Activated gamma-delta T cell treated with anti-CD3 and anti-CD28 coated beads, Interleukin-2, amount 50 U/mL, for 16 hours (primary cell): ENCODE results near the gene ATG101.
A peak's percentile ranks its signal among the peaks of the same experiment; 100 is the strongest.
"Not testable (repeated sequence)": the region's sequence is repeated elsewhere in the genome, so short reads cannot be mapped to it uniquely, and the experiment has no call there.

Experiments
- DNase-seq: peaks from one replicate; pipeline ENCODE4 v3.0.0-alpha.2; 2020; ENCODE audit warnings: low read depth

The ATG101 gene

DNA sequence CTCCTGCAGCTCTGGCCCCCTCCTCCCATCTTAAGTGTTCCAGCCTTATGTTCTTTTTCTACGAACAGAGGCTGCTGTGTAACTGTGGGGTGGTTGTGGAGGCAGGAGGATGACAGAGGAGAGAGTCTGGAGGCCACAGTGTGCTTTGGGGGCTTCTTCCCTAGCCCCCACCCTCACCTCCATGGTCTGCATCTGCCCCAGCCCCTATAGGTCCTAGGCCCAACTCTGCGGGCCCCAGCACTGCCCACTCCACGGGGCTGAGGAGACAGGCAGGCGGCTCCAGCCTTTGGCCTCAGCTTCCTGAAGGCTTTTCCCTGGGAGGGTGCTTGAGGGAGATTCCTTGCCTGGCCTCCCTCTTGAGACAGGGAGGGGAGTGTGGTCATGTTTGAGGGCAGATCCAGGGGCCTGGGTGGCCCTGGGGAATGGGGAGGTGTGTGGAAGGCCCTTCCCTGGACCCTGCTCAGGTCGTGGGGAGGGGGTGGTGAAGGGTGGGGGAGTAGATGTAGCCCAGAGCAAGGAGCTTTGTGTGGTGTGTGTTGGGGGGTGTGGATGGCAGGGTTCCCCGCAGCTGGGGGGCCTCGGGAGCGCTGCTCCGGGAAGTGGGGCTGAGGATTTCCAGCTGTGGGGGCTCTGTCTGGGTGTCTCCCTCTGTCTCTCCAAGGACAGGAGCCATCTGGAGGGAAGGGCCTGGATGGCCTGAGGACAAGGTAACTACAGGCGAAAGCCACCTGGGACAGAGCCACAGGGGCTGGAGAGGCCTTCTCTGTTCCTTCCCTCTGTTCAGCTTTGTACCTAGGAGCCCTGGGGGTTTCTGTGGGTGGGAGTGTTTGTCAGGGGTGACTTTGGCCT lies 10.8 kb downstream of the ATG101 start:
- DNase-seq, result no peak

DNA sequence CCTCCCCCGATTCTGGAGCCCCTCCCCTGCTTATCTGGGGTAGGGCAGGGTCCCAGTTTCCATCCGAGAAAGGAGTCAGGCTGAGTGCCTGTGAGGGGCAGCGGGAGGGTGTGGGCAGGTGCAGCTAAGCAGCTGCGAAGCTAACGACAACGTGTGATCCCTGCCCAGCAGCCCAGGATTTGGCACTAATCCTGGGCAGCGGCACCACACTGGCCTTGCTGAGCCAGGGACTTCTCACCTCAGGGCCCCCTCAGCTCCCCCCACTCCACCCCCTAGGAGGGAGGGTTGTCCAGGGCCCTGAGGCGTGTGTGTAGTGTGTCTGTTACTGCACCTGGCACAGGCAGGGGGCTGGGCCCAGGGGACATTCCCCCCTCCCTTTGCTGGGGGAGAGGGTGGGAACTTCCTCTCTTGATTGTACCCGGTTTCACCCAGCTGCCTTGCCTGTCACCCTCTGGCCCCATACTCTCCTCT lies 11.5 kb downstream of the ATG101 start:
- DNase-seq, result no peak

DNA sequence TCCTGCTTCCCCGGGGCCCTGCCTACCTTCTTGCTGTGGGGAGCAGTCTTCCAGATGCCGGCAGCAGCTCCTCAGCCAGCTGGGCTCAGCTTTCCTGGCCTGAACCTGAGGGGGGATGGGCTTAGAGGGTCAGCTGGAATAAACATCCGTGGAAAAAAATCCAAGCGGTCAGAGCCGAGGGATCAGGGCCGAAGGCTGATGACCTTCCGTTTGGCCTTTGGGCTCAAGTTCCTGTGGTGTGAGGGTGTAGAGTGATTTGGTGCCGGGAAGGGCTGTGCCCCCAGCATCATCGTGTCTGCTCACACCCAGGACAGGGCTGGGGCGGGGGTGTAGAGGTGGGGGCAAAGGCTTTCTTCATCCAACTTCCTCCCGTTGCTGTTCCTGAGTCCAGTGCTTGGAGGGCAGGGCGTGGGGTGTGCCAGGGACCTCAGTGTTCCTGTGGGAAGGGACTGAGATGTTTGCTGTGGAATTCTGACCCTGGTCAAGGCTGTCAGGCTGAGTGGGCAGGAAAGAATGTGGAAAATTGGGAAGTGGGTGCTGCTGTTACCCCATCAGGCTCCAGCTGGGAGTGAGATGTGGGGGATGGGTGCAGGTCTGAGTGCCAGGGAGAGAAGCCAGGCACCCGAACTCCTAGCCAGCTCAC lies 12.4 kb downstream of the ATG101 start:
- no peak for DNase-seq

DNA sequence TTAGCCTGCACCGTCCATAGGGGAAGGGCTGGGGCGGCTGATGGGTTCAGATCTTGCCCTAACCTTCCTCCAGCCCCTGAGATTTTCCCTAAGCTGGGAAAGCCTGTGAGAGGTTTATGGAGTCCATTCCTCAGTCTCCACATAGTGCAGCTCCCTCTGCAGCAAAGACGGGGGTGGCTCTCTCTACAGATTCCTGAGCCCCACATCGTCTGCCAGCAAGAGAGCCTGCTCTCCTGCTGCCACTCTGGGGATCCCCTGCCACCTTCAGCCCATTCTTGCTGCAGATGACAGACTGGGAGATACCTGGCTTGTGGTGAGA lies 12.8 kb downstream of the ATG101 start:
- DNase-seq, result no peak

DNA sequence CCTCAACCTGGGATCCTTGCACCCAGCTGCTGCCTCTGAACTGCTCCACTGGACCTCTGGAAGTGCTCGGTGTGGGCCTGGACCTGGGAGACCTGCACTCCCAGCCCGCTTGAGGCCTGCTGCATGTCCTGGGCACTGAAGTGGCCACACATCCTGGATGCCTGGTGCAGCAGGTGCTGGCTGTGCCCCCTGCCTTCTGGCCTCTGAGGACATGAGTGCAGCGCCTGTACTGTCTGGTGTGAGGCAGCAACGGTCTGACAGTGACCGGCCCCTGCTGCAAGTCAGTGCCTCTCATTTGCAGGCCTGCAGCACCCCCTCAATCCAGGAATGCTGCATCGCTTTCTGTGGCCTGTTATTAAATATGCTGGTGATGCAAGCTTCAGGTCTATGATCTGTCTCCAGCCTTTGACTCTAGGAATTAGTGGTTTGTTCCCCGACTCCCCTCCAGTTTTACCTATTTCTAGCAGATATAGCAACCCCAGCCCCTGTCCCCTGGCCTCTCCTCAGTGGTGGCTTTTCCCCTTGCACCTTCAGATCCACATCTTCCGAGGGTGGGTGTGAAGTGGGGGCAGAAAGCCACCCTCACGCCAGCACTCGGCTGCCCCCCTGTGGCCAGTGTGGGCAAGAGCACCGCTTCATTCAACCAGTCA lies 13.3 kb downstream of the ATG101 start:
- peak; percentile 54 for DNase-seq

DNA sequence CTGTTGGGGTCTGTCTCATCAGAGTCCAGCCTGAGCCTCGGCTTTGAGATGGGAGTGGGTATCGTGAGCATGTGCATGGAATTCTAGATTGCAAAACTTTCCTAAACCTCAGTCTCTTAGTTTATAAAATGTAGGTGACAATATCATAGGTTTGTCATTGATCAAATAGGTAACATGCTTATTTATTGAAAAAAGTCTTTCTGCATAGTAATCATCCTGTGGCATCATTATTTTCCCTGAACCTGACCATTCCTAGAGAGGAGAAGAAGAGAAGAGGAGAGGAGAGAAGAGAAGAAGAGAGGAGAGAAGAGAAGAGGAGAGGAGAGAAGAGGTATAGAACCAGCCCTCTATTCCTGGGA lies 13.8 kb downstream of the ATG101 start:
- no peak for DNase-seq

DNA sequence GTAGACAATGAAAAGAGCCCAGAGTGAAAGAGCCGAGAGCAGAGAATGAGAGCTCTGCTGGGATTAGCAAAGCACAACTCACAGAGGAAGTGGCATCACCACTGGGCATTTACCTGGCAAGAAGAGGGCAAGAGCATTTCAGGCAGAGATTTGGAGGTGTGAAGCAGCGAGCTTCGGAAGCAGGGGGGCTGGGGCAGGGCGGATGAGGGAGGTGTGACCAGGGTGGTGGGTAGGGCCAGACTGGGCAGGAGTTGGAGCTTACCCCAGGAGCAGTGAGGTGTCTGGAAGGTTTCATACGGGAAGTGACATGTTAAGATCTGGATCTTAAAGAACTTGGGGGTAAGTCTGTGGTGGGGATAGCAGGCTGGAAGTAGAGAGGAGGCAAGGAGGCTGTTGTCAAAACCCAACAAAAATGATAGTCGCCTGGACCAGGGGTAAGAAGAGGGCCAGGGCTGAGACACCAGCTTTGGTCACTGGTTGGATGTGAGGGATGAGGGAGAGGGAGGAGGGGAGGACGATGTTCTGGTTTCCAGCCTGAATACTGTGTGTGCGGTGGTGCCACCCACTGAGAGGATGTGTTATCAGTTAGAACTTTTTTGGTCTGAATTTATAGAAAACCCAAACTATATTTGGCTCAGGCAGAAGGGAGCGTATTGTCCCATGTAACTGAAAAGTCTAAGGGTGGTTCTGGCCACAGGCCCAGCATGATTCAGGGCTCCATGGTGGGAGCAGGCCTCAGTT lies 14.9 kb downstream of the ATG101 start:
- no peak for DNase-seq

DNA sequence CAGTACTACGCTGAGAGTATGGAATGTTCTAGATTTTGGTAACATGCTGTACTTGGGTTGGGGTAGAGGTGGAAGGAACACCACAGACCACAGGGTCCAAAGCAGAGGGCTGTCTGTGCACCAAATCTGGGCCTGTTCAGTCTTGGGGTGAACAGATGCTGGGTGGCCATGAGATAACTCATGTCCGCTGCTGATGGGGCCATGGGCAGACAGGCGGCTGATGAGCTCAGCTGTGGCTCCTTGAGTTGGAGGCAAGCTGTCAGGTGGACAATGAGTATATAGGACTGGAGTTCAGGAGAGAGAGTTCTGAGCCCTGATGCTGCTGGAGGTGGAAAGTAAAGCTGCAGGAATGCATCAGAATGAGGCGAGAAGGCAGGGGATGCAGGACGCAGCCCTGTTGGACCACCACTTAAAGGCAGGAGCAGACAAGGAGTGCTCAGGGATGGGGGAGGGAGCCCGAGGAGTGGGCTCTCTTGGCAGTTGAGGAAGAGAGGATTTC lies 16.0 kb downstream of the ATG101 start:
- no peak for DNase-seq

DNA sequence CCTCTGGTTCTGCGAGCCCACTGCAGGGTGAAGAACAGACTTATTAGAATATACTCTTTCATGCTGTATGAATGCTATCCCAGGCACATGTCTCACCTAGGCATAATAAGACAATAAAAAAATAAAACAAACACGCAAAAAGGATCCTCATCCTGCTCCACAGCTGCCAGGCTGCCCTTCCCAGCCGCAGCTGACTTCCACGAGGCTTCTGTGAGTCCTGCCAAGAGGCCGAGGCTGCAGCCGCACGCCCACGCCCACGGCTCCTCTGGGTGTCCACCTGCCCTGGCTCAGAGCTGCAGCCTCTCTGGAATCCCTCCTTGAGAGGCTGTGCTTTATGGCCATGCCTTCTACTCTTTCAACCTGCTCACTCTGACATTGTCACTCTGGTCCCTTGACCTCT lies 16.6 kb downstream of the ATG101 start:
- DNase-seq, result no peak

DNA sequence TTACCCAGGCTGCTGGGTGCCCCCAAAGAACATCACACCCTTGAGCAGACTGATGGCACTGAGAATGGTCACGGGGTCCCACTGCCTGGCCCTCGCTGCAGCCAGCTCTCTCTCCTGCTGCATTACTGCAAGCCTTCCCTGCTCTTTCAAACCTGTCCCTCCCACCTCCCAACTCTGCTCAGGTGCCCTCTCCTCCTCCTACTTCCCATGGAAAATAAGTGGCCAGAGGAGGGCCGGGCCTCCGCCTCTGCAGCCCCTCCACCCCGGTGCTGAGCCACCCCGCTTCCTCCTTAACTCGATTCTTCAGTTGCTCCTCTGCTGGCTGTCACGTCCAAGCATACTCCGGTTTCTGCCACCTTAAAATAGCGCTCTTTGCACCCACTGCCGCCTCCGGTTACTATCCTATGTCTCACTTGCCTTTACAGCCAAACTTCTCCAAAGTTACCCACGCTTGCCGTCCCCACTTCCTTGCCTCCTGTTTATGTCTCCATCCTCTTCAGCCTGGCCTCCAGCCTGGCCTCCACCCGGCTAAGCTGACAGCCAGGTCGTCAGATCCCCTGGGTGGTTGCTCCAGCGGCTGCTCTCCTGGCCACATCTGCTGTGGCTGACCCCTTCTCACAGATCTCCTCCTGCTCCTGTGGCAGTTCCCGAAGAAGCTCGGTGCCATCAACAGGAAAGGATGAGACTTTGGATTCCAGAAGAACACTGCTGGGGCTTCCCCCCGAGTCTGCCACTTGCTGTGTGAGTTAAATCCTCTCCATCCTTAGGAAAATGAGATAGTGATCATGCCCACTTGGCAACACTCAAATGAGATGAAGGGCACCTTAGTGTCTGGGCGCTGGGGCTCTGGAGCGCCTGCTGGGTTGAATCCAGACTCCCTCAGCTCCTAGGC lies 17.4 kb downstream of the ATG101 start:
- no peak for DNase-seq

DNA sequence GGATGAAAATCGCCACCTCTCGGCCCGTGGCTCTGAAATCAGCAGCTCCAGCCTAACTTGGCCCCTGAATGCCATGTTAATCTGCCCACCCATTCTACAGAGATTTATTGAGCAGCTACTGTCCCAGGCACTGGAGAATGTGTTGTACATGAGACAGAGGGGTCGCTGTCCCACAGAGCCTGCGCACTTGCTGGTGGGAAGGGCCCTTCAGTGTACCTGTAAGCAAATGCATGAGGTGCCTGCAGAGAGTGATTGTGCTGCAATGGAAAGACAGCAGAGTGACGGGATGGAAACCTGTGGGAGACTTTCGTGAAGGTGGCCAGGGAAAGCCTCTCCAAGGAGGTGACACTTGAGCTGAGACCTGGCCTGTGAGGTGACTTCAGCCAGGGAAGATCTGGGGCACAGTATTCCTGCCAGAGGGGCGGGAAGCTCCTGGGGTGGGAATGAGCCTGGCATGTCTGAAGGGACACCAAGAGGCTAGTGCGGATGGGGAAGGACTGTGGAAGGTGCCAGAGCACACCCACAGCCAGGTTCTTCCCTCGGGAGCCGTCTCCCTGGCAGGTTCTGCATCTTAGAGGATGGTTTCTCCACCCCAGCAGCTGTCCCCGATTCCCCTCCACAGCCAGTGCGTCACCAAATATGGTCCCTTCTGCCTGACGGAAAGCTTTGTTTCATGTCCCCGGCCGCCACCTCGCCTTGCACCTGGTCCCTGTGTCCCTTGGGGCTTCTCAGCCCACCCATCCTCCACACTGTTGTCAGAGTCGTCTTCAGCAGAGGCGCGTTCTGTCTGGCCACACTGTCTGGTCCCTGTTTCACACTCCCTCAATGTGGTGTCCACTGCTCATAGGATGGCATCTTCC lies 18.4 kb downstream of the ATG101 start:
- no peak for DNase-seq

DNA sequence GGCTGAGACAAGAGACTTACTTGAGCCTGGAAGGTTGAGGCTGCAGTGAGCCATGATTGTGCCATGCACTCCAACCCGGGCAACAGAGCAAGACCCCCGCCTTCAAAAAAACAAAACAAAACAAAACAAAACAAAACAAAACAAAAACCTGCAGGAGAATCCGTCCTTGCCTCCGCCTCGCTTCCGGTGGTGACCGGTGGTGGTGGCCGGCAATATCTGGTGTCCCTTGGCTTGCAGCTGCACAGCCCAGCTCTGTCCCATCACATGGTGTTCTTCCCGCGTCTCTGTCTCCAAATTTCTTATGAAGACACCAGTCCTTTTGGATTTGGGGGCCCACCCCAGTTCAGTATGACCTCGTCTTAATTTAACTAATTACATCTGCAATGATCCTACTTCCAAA lies 19.7 kb downstream of the ATG101 start:
- DNase-seq, result no peak

DNA sequence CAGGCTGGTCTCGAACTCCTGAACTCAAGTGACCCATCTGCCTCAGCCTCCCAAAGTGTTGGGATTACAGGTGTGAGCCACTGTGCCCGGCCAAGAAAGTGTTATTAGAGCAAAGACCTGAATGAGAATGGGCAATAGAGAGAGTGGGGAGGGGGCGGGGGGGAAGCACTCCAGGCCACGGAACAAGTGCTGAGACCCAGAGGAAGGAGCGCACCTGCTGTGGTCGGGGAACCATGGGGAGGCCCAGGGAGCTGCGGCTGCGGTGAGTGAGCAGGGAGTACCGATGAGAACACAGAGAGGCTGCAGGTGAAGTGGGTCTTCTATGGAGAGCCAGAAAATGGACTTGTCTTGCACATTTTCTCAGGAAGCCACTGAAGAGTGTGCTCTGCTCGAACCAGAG lies 20.5 kb downstream of the ATG101 start:
- no peak for DNase-seq

DNA sequence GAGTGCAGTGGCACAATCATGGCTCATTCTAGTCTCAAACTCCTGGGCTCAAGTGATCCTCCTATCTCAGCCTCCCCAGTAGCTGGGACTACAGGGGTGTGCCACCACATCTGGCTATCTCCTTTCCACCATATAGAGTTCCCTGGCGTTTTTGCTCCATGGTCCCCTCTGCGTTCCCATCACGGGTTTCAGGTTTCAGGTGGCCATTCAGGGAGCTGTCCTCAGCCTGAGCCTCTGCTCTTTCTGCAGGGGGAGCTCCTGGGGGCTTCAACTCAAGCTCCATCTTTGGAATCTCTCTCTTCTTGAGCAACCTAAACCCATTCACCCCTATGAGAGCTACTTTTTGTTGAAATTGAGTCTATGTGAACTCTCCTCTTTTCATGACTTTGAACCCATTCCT lies 21.3 kb downstream of the ATG101 start:
- DNase-seq, result no peak

DNA sequence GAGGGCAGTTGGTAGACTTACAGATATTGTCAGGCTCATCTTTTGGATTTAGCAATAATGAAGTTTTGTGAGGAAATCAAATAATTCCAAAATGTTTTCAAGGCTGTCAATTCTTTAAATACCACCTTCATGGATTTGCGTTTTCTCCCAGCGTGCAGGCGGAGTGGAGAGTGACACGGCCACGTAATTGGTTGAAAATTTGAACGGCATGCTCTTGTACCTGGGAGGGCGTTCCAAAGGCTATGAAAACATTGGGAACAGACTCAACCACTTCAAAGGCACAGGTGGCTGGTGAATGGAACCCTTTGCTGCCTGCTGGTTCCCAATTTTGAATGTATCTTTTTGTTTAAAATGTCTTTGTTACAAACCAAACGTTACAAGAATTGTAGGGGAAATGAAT lies 22.1 kb downstream of the ATG101 start:
- no peak for DNase-seq

DNA sequence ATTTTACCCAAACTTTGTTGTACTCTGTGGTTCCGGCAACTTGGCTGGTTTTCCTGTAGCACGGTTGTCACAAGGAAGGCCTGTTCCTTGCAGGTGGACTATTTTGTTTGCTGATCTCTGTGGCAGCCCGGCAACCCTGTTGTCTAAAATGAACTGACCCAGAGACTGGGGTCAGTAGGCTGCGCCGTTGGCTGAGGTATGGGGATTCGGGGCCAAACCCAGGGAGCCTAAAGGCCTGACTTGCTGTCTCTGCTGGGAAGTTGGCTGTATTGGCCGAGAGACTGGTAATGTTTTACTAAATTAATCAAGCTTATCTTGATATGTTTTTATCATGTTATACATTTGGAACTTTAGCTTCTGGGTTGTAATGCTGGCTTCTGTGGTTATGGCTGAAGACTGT lies 23.6 kb downstream of the ATG101 start:
- DNase-seq, result no peak

DNA sequence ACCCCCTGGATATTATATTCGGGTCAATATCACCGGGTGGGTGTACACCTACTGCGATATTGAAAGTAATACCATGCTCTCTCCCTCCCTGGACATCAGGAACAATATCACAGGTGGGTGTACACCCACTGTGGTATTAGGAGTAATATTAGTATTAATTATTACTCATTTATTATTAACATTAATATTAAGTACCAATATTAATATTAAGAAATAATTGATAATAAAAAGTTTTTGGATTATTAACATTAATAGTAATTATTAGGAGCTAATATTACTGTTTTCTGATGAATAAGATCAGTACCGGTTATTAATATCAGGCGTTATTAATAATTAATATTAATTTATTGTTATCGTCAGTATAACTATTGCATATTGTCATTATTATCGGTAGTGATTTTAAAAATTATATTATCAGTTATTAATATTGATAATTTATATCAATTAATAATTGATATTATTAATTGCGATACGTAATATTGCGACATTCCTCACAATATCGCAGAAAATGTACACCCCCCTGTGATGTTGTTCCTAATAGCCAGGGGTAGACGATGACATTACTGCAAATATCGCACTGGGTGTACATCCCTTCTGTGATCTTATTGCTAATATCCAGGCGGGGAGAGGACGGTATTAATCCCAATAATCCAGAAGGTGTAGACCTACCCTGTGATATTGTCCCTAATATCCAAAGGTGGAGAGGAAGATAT lies 26.7 kb downstream of the ATG101 start:
- no peak for DNase-seq

DNA sequence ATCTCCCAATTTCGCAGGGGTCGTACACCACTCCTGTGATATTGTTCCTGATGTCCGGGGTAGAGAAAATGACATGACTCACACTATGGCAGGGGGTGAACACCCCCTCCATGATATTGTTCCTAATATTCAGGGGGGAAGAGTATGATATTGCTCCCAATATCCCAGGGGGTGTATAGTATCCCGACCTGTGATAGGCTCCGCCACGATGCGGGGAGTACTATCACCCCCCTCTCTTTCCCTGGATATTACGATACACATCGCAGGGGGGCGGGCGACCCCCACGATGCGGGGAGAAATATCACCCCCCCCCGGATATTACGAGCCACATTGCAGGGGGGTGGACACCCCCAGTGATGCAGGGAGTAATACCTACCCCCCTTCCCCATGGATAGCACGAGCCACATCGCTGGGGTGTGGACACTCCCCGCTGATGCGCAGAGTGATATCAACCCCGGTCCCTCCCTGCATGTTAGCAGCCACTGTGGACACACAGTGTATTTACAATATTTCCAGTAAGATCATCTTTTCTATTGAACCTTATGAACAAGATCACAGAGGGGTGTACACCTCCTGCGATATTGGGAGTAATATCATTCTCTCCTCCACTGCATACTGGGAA lies 27.4 kb downstream of the ATG101 start:
- DNase-seq, result no peak

DNA sequence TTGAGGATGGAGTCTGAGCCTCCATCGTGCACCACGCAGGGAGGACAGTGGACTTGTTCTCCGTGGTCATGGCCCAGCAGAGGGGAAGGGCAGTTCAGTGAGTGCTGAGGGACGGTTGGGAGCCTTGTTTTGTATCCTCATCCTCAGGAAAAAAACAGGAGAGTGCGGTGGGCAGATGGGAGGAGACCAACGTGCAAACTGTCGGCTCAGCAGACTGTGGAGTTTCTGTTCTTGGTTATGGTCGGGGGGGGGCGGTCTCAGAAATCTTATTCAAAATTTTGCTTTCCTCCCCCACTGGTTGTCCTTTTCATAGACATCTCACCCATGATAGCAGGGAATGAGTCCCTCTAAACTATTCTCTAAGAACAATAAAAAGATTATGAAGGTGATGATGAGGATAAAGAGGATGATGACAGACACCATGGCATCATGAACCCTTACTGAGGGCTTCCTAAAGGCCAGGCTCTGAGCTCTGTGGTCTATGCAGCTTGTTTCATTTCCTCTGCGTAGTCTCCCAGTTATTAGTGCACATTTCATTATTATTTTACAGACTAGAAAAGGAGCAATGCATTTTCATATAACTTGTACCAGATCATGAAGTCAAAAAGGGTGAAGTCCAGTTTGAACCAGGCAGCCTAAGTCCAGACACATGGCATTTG lies 34.8 kb downstream of the ATG101 start:
- DNase-seq, result not testable (repeated sequence)
